Thymus (tissue), 11 donors: ENCODE measurements around the gene ZNF429. TPM values are rescaled to one million over a fixed set of nuclear protein-coding genes. Genes with fewer than 3 reads are reported as not detected.
A peak's percentile ranks its signal among the peaks of the same experiment; 100 is the strongest.
"Not testable (repeated sequence)": the region's sequence is repeated elsewhere in the genome, so short reads cannot be mapped to it uniquely, and the experiment has no call there.

Source experiments
- DNase-seq, 9 donors: peaks; one replicate each; pipeline ENCODE4 v3.0.0-alpha.2; 2013; ENCODE audit warnings: low spot score in 9 of 9, low read depth in 6 of 9, missing footprints in 1 of 9
- H3K27ac ChIP-seq, 2 donors: one replicate each; pipeline ENCODE4 v1.5.1; 2013; ENCODE audit warnings: control low read depth in 1 of 2, low read depth in 1 of 2, low read length in 1 of 2, mild to moderate bottlenecking in 1 of 2, moderate library complexity in 1 of 2
- H3K27me3 ChIP-seq, 2 donors: one replicate each; pipeline ENCODE4 v1.5.1; 2013; ENCODE audit warnings: low read length in 1 of 2; ENCODE audit not compliant: control insufficient read depth in 2 of 2, insufficient read depth in 1 of 2
- H3K36me3 ChIP-seq, 2 donors: one replicate each; pipeline ENCODE4 v1.5.1; 2013; ENCODE audit warnings: low read length in 1 of 2, mild to moderate bottlenecking in 1 of 2, moderate library complexity in 1 of 2; ENCODE audit not compliant: control insufficient read depth in 2 of 2, insufficient read depth in 2 of 2
- H3K4me1 ChIP-seq, 2 donors: one replicate each; pipeline ENCODE4 v1.5.1; 2013; ENCODE audit warnings: low read length in 2 of 2; ENCODE audit not compliant: control insufficient read depth in 2 of 2, insufficient read depth in 2 of 2
- H3K4me3 ChIP-seq, 2 donors: one replicate each; pipeline ENCODE4 v1.5.1; 2013; ENCODE audit warnings: low read length in 2 of 2, control low read depth in 1 of 2, mild to moderate bottlenecking in 1 of 2
- H3K9me3 ChIP-seq, 2 donors: one replicate each; pipeline ENCODE4 v1.5.1; 2013; ENCODE audit warnings: low read length in 1 of 2, mild to moderate bottlenecking in 1 of 2; ENCODE audit not compliant: control insufficient read depth in 2 of 2, insufficient read depth in 1 of 2
- WGBS: extraction: QIAGEN DNeasy Blood & Tissue Kit; methylation state at CpG from one replicate; pipeline ENCODE4 v1.1.7; 2013; 5-methylcytosine and 5-hydroxymethylcytosine counted together
- polyA plus RNA-seq: library from polyadenylated mRNA; stranded (reverse); fragments of 200-250 nt; gene quantifications from one replicate; pipeline ENCODE4 v1.2.3, GENCODE V29; 2013
- total RNA-seq: library from RNA; stranded (reverse); fragments of 120-200 nt; gene quantifications from one replicate; pipeline ENCODE4 v1.2.4, GENCODE V29; 2013
- donor health status: healthy.

Gene ZNF429
- total and polyA plus RNA-seq, 2 donors = 10.7 to 11.2 TPM

- no peak for DNase-seq
- Histone ChIP-seq H3K4me3 (no peak overlapping the region), H3K27me3 (no peaks in the 10 kb centered on the region), H3K36me3 (peaks cover 0 to 9% of the 10 kb centered on the region in 2 donors), H3K27ac (no peak overlapping the region), H3K4me1 (no peaks in the 10 kb centered on the region), H3K9me3 (peaks cover 3 to 12% of the 10 kb centered on the region in 2 donors)
- WGBS = 85% methylated on average over 1 of the region's 1 CpG
Observed at GRCh38 chr19:21564406-21564805, 59.0 kb downstream of the ZNF429 start.

GRCh38 chr19:21566073-21566472, 60.7 kb downstream of the ZNF429 start:
- Histone ChIP-seq H3K27ac (no peak overlapping the region), H3K36me3 (peaks cover 0 to 9% of the 10 kb centered on the region in 2 donors), H3K4me1 (no peaks in the 10 kb centered on the region), H3K4me3 (no peak overlapping the region), H3K9me3 (peaks cover 1 to 11% of the 10 kb centered on the region in 2 donors), H3K27me3 (no peaks in the 10 kb centered on the region)
- 86% methylated on average over 3 of the region's 3 CpGs for whole genome bisulfite sequencing
- DNase-seq = no peak

- not testable (repeated sequence) for H3K27me3 ChIP-seq, H3K27ac ChIP-seq, DNase-seq, H3K4me3 ChIP-seq, H3K36me3 ChIP-seq, H3K4me1 ChIP-seq
- peaks cover 1 to 17% of the 10 kb centered on the region in 2 donors for H3K9me3 ChIP-seq
- 82% methylated on average over 4 of the region's 4 CpGs for WGBS
Observed at GRCh38 chr19:21567806-21568205, 62.4 kb downstream of the ZNF429 start.

GRCh38 chr19:21568816-21569493, 63.6 kb downstream of the ZNF429 start:
- no peaks in the 10 kb centered on the region for H3K4me1 ChIP-seq
- H3K9me3 ChIP-seq = peaks cover 1 to 26% of the 10 kb centered on the region in 2 donors
- WGBS = 46% methylated on average over 21 of the region's 21 CpGs

GRCh38 chr19:21569494-21569865, 64.1 kb downstream of the ZNF429 start:
- H3K27ac ChIP-seq = peak overlapping the region in 1 of 2 donors; percentile 39
- 61% methylated on average over 16 of the region's 16 CpGs for WGBS
- H3K4me3 ChIP-seq = peak overlapping the region in 1 of 2 donors; percentile 32
- no peak for DNase-seq
- H3K36me3 ChIP-seq = no peaks in the 10 kb centered on the region
- H3K27me3 ChIP-seq = no peaks in the 10 kb centered on the region
- no peaks in the 10 kb centered on the region for H3K4me1 ChIP-seq
- H3K9me3 ChIP-seq = peaks cover 1 to 30% of the 10 kb centered on the region in 2 donors

More at GRCh38 chr19:21568816-21569493, 63.6 kb downstream of the ZNF429 start:
- Histone ChIP-seq H3K27ac (peak overlapping the region in 1 of 2 donors; percentile 61), H3K36me3 (peaks cover 0 to 2% of the 10 kb centered on the region in 2 donors), H3K27me3 (no peaks in the 10 kb centered on the region), H3K4me3 (peak overlapping the region; percentile 18 to 53)
- peak; percentile 70 to 97 (median 87) for DNase-seq

GRCh38 chr19:21571316-21571715, 65.9 kb downstream of the ZNF429 start:
- H3K4me3 ChIP-seq = no peak overlapping the region
- no peaks in the 10 kb centered on the region for H3K27me3 ChIP-seq
- no peaks in the 10 kb centered on the region for H3K4me1 ChIP-seq
- no peak for DNase-seq
- H3K9me3 ChIP-seq = peaks cover 1 to 30% of the 10 kb centered on the region in 2 donors
- H3K27ac ChIP-seq = no peak overlapping the region
- H3K36me3 ChIP-seq = no peaks in the 10 kb centered on the region
- 78% methylated on average over 2 of the region's 2 CpGs for WGBS

GRCh38 chr19:21574607-21575006, 69.2 kb downstream of the ZNF429 start:
- Histone ChIP-seq H3K4me1 (peaks cover 0 to 1% of the 10 kb centered on the region in 2 donors), H3K4me3 (no peak overlapping the region), H3K36me3 (no peaks in the 10 kb centered on the region), H3K27ac (no peak overlapping the region), H3K27me3 (no peaks in the 10 kb centered on the region), H3K9me3 (peaks cover 0 to 26% of the 10 kb centered on the region in 2 donors)
- 74% methylated on average over 2 of the region's 2 CpGs for WGBS
- DNase-seq = no peak

- WGBS = 95% methylated on average over 3 of the region's 3 CpGs
- H3K9me3 ChIP-seq = peaks cover 0 to 28% of the 10 kb centered on the region in 2 donors
- H3K4me1 ChIP-seq = peaks cover 0 to 3% of the 10 kb centered on the region in 2 donors
- no peaks in the 10 kb centered on the region for H3K36me3 ChIP-seq
- no peak for DNase-seq
- H3K4me3 ChIP-seq = no peak overlapping the region
- no peak overlapping the region for H3K27ac ChIP-seq
- H3K27me3 ChIP-seq = no peaks in the 10 kb centered on the region
Observed at GRCh38 chr19:21576481-21576880, 71.1 kb downstream of the ZNF429 start.

GRCh38 chr19:21580101-21580500, 74.7 kb downstream of the ZNF429 start:
- WGBS = 61% methylated on average over 3 of the region's 3 CpGs
- H3K36me3 ChIP-seq = no peaks in the 10 kb centered on the region
- peaks cover 1 to 31% of the 10 kb centered on the region in 2 donors for H3K9me3 ChIP-seq
- no peaks in the 10 kb centered on the region for H3K27me3 ChIP-seq
- no peak overlapping the region for H3K4me3 ChIP-seq
- peaks cover 0 to 7% of the 10 kb centered on the region in 2 donors for H3K4me1 ChIP-seq
- H3K27ac ChIP-seq = peak overlapping the region in 1 of 2 donors; percentile 80
- peak in 1 of 9 donors; percentile 56 for DNase-seq
